ENCODE measurements around the gene OXNAD1. TPM values are rescaled to one million over a fixed set of nuclear protein-coding genes. Genes with fewer than 3 reads are reported as not detected.

OXNAD1 gene
- total and polyA plus RNA-seq, 2 of the 13 experiments (the other 11 are each of a cell fraction or from before 2014, with no cell fraction given): 9.9 to 18.8 TPM

GRCh38 chr3:16266714-16267113, 1.7 kb downstream of the OXNAD1 start (continued):
- TF ChIP-seq KDM4B (CRISPR knock-in tag; IDR thresholded peaks at IDR 0.05): no peak
- no peak for TF ChIP-seq KAT7 (CRISPR knock-in tag; IDR thresholded peaks at IDR 0.05; ENCODE audit: borderline replicate concordance)
- no peak for TF ChIP-seq ZEB1 (IDR thresholded peaks at IDR 0.05; ENCODE audit: insufficient replicate concordance, low read depth)

GRCh38 chr3:16270855-16271254, 5.8 kb downstream of the OXNAD1 start:
- Histone ChIP-seq H3K36me3 (replicated peaks in 1 of 2; ENCODE audit: control insufficient read depth in 1 of 2, insufficient read depth in 2 of 2, low read length in 2 of 2) (peaks cover 5 to 57% of the 10 kb centered on the region in 2 experiments), H4K20me1 (ENCODE audit: insufficient read depth, low read length) (no peaks in the 10 kb centered on the region), H3K27me3 (ENCODE audit: control insufficient read depth in 1 of 2, insufficient read depth in 2 of 2, low read length in 2 of 2) (no peaks in the 10 kb centered on the region), H3K9me3 (ENCODE audit: low read length) (no peaks in the 10 kb centered on the region), H3K4me3 (replicated peaks in 1 of 3; ENCODE audit: insufficient read depth in 1 of 3, low read depth in 2 of 3, low read length in 3 of 3) (no peak overlapping the region), H3K9ac (ENCODE audit: insufficient read depth, low read depth, low read length) (no peak overlapping the region), H3K27ac (ENCODE audit: extremely low read length, insufficient read depth, low read length) (no peak overlapping the region), H3K79me2 (ENCODE audit: insufficient read depth, low read length) (peaks cover 31% of the 10 kb centered on the region), H3K4me1 (ENCODE audit: insufficient read depth, low read length) (peaks cover 19% of the 10 kb centered on the region), H2AFZ (ENCODE audit: low read length) (no peak overlapping the region), H3K4me2 (ENCODE audit: low read depth, low read length) (no peak overlapping the region)
- intact Hi-C loops (cut with micrococcal nuclease; ENCODE audit: unreplicated experiment) (no loop called here), in situ Hi-C loops (cut with HindIII; ENCODE audit: extremely low pct_ligation_motif_present, low pct_unique_long_range_greater_than_20kb) (no loop called here)
- 96% methylated on average over 10 of the region's 10 CpGs for whole genome bisulfite sequencing (ENCODE audit: low lambda C conversion rate)
- TF ChIP-seq ZNF33A (CRISPR knock-in tag; IDR thresholded peaks at IDR 0.05; ENCODE audit: borderline replicate concordance): no peak
- TF ChIP-seq ZNF891 (CRISPR knock-in tag; IDR thresholded peaks at IDR 0.05): no peak
- no peak for TF ChIP-seq KDM3A (CRISPR knock-in tag; IDR thresholded peaks at IDR 0.05; ENCODE audit: low read depth)
- TF ChIP-seq ZBTB1 (CRISPR knock-in tag; IDR thresholded peaks at IDR 0.05; ENCODE audit: borderline replicate concordance): no peak
- TF ChIP-seq ZNF550 (CRISPR knock-in tag; IDR thresholded peaks at IDR 0.05; ENCODE audit: borderline replicate concordance): no peak
- no peak for TF ChIP-seq ZNF136 (CRISPR knock-in tag; IDR thresholded peaks at IDR 0.05; ENCODE audit: low read depth)
- TF ChIP-seq ZNF567 (CRISPR knock-in tag; IDR thresholded peaks at IDR 0.05; ENCODE audit: borderline replicate concordance): no peak
- TF ChIP-seq CCAR2 (optimal IDR thresholded peaks at IDR 0.05; ENCODE audit: low read depth, low read length): no peak
- no peak for TF ChIP-seq ZNF546 (CRISPR knock-in tag; conservative IDR thresholded peaks at IDR 0.05)
- no peak for TF ChIP-seq TP53 (CRISPR knock-in tag; conservative IDR thresholded peaks at IDR 0.05)
- no peak for TF ChIP-seq SOX13 (IDR thresholded peaks at IDR 0.05)
- TF ChIP-seq SOX13 (CRISPR knock-in tag; conservative IDR thresholded peaks at IDR 0.05 in 1 of 2, IDR thresholded peaks at IDR 0.05 in 1 of 2): no peak
- no peak for TF ChIP-seq ZNF180 (CRISPR knock-in tag; IDR thresholded peaks at IDR 0.05; ENCODE audit: borderline replicate concordance, low read depth)
- no peak for TF ChIP-seq HNF4G (IDR thresholded peaks at IDR 0.05; ENCODE audit: borderline replicate concordance, low read depth, low read length)
- no peak for TF ChIP-seq HNF4G (CRISPR knock-in tag; IDR thresholded peaks at IDR 0.05; ENCODE audit: borderline replicate concordance, low read depth)
- no peak for TF ChIP-seq ZNF362 (CRISPR knock-in tag; IDR thresholded peaks at IDR 0.05; ENCODE audit: borderline replicate concordance)
- CTCF ChIA-PET (ENCODE audit: low intra/inter-chr PET ratio, low total read pairs): no interaction called here
- POLR2A ChIA-PET: no interaction called here
- DNase-seq (ENCODE audit: low spot score) (no peak), FAIRE-seq (no peak), ATAC-seq (no peak)
- no TSS peak for BruUV-seq (replicated peaks)

Measured in HepG2 (cell line).